Endothelial cell of hepatic sinusoid (primary cell): ENCODE measurements around the gene SLC35F3.

Experiments used
- in situ Hi-C: cut with HindIII; loops from 2 replicates; pipeline ENCODE4 v1.10.0; 2017; ENCODE audit warnings: low sequenced_read_pairs

Gene SLC35F3

GRCh38 chr1:234216116-234216703 is 311.7 kb downstream of the SLC35F3 start:
- in situ Hi-C loops: no loop called here

GRCh38 chr1:234217316-234217840 is 312.9 kb downstream of the SLC35F3 start:
- in situ Hi-C loops: no loop called here

- in situ Hi-C loops: no loop called here
These were observed 313.6 kb downstream of the SLC35F3 start for GRCh38 chr1:234218078-234218477.

- in situ Hi-C loops: no loop called here
These were observed 315.2 kb downstream of the SLC35F3 start for GRCh38 chr1:234219711-234220110.

GRCh38 chr1:234221601-234222000 is 317.1 kb downstream of the SLC35F3 start:
- in situ Hi-C loops: no loop called here

GRCh38 chr1:234222561-234223280 is 318.2 kb downstream of the SLC35F3 start:
- in situ Hi-C loops: no loop called here

- in situ Hi-C loops: no loop called here
These were observed 321.8 kb downstream of the SLC35F3 start for GRCh38 chr1:234226113-234226818.

- in situ Hi-C loops: no loop called here
These were observed 322.3 kb downstream of the SLC35F3 start for GRCh38 chr1:234226819-234227165.

GRCh38 chr1:234229581-234230387 is 325.3 kb downstream of the SLC35F3 start:
- in situ Hi-C loops: no loop called here

GRCh38 chr1:234230414-234230862 is 326.0 kb downstream of the SLC35F3 start:
- in situ Hi-C loops: no loop called here

GRCh38 chr1:234231061-234231892 is 326.8 kb downstream of the SLC35F3 start:
- in situ Hi-C loops: no loop called here

- in situ Hi-C loops: no loop called here
These were observed 327.4 kb downstream of the SLC35F3 start for GRCh38 chr1:234231893-234232276.

- in situ Hi-C loops: no loop called here
These were observed 329.7 kb downstream of the SLC35F3 start for GRCh38 chr1:234234199-234234598.

- in situ Hi-C loops: no loop called here
These were observed 331.0 kb downstream of the SLC35F3 start for GRCh38 chr1:234235434-234235881.

GRCh38 chr1:234237393-234237792 is 332.9 kb downstream of the SLC35F3 start:
- in situ Hi-C loops: no loop called here

- in situ Hi-C loops: no loop called here
These were observed 333.6 kb downstream of the SLC35F3 start for GRCh38 chr1:234238060-234238459.

- in situ Hi-C loops: no loop called here
These were observed 335.0 kb downstream of the SLC35F3 start for GRCh38 chr1:234239515-234239914.

GRCh38 chr1:234239936-234240335 is 335.5 kb downstream of the SLC35F3 start:
- in situ Hi-C loops: no loop called here

GRCh38 chr1:234240680-234241079 is 336.2 kb downstream of the SLC35F3 start:
- in situ Hi-C loops: no loop called here

GRCh38 chr1:234241941-234242490 is 337.5 kb downstream of the SLC35F3 start:
- in situ Hi-C loops: no loop called here
